PC-3 (cell line): Measurements from ENCODE around the gene ATIC. TPM values are rescaled to one million over a fixed set of nuclear protein-coding genes. Genes with fewer than 3 reads are reported as not detected.

Source experiments
- ATAC-seq: fragments of 200-7000 bp; cut with Tn5 transposase; 2 replicates; pipeline ENCODE4 v1.9.1; 2020; ENCODE audit warnings: mild to moderate bottlenecking, moderate library complexity
- BruUV-seq: library from RNA; stranded (reverse); fragments of 400-500 nt; replicated peaks from 2 replicates; lab custom pipeline; 2021; lab: Mats Ljungman, UMichigan
- CTCF ChIA-PET: fragments of 300-600 bp; sonication (Branson Sonifier 250); formaldehyde crosslinking; loops from one replicate; lab custom pipeline; 2022; ENCODE audit warnings: antibody characterized with exemption; lab: Charles Lee
- POLR2A ChIA-PET: fragments of 300-600 bp; sonication (Branson Sonifier 250); formaldehyde crosslinking; loops from one replicate; lab custom pipeline; 2022; ENCODE audit warnings: antibody characterized with exemption; ENCODE audit not compliant: unreplicated experiment; lab: Charles Lee
- DNase-seq: peaks from one replicate; pipeline ENCODE4 v3.0.0-alpha.2; 2015
- H2AFZ ChIP-seq: fragments of 300-600 bp; sonication (generic); 2 replicates; pipeline ENCODE4 v1.6.0; 2016; ENCODE audit warnings: antibody characterized with exemption, low read length
- H3F3A ChIP-seq: fragments of 300-600 bp; sonication (generic); one replicate; pipeline ENCODE4 v1.6.0; 2017; ENCODE audit warnings: antibody characterized with exemption, low read length, control low read depth, mild to moderate bottlenecking; ENCODE audit not compliant: unreplicated experiment
- H3K27ac ChIP-seq: fragments of 300-600 bp; sonication (generic); 2 replicates; pipeline ENCODE4 v1.5.1; 2016; ENCODE audit warnings: mild to moderate bottlenecking, low read length
- H3K27me3 ChIP-seq: fragments of 300-600 bp; sonication (generic); 2 replicates; pipeline ENCODE4 v1.6.1; 2016; ENCODE audit warnings: low read length, mixed read lengths
- H3K36me3 ChIP-seq: fragments of 300-600 bp; sonication (generic); 2 replicates; pipeline ENCODE4 v1.6.1; 2016; ENCODE audit warnings: low read depth, mixed run types, low read length, mixed read lengths
- H3K4me1 ChIP-seq: fragments of 300-600 bp; sonication (generic); 2 replicates; pipeline ENCODE4 v1.5.1; 2016; ENCODE audit warnings: low read length; ENCODE audit not compliant: insufficient read depth
- H3K4me2 ChIP-seq: fragments of 300-600 bp; sonication (generic); 2 replicates; pipeline ENCODE4 v1.6.0; 2016; ENCODE audit warnings: low read length
- H3K4me3 ChIP-seq: fragments of 300-600 bp; sonication (generic); 2 replicates; pipeline ENCODE4 v1.5.1; 2016; ENCODE audit warnings: mild to moderate bottlenecking, low read length, mixed read lengths
- H3K79me2 ChIP-seq: fragments of 300-600 bp; sonication (generic); 2 replicates; pipeline ENCODE4 v1.6.1; 2017; ENCODE audit warnings: low read length, mixed read lengths
- H3K9ac ChIP-seq: fragments of 300-600 bp; sonication (generic); 2 replicates; pipeline ENCODE4 v1.6.0; 2016; ENCODE audit warnings: mild to moderate bottlenecking, low read length
- H3K9me2 ChIP-seq: fragments of 300-600 bp; sonication (generic); replicated peaks from 2 replicates; pipeline ENCODE4 v1.6.1; 2016; ENCODE audit warnings: mixed run types, low read length, mixed read lengths
- H3K9me3 ChIP-seq: fragments of 300-600 bp; sonication (generic); 2 replicates; pipeline ENCODE4 v1.6.1; 2016; ENCODE audit warnings: low read length, mixed read lengths
- H4K20me1 ChIP-seq: fragments of 300-600 bp; sonication (generic); 2 replicates; pipeline ENCODE4 v1.6.1; 2016; ENCODE audit warnings: low read length, mixed read lengths
- EZH2 ChIP-seq: fragments of 300-600 bp; sonication (generic); IDR thresholded peaks from one replicate; pipeline ENCODE4 v1.6.1; 2017; ENCODE audit warnings: antibody characterized with exemption, mild to moderate bottlenecking, low read length; ENCODE audit not compliant: unreplicated experiment
- EZH2phosphoT487 ChIP-seq: fragments of 300-600 bp; sonication (generic); IDR thresholded peaks from 2 replicates; pipeline ENCODE4 v1.6.1; 2018; ENCODE audit warnings: mild to moderate bottlenecking, antibody characterized with exemption, low read length, borderline replicate concordance
- intact Hi-C: fragments of 100-400 bp; cut with micrococcal nuclease; formaldehyde crosslinking; loops from 2 replicates; pipeline ENCODE4 v1.9.0; 2023
- total RNA-seq: library from RNA; depleted of rRNA; stranded (reverse); fragments of >200 nt; gene quantifications from 2 replicates; pipeline ENCODE4 v1.2.3, GENCODE V29; 2014
- TF ChIP-seq, protein P1 (sequence below): fragments of 300-600 bp; sonication (generic); conservative IDR thresholded peaks from 2 replicates; pipeline ENCODE4 v1.5.1; 2017; ENCODE audit warnings: antibody characterized with exemption, low read depth, mild to moderate bottlenecking, low read length

The ATIC gene
- total RNA-seq, 1 experiment from 2014 or later, result 41.7 TPM

DNA sequence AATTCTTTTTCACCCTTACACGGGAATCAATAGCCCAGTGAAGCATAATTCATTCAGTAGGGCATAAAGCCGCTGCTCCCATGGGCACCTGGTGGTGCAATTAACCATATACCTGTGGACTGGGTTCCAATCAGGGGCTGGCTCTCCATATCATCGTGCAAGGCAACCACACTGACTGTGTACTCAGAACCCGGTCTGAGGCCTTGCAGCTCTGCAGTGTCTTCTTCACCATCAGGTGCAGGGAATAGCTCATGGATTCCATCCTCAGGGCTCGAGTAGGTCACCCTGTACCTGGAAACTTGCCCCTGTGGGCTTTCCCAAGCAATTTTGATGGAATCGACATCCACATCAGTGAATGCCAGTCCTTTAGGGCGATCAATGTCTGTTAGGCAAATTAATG is 68.8 kb downstream of the ATIC start:
- Histone ChIP-seq H3K9ac (no peak overlapping the region), H3F3A (no peaks in the 10 kb centered on the region), H3K27ac (no peak overlapping the region), H3K79me2 (no peaks in the 10 kb centered on the region), H3K4me1 (no peaks in the 10 kb centered on the region), H3K27me3 (no peaks in the 10 kb centered on the region), H4K20me1 (no peaks in the 10 kb centered on the region), H2AFZ (no peak overlapping the region), H3K9me2 (no peaks in the 10 kb centered on the region), H3K9me3 (no peaks in the 10 kb centered on the region), H3K4me3 (no peak overlapping the region), H3K4me2 (no peak overlapping the region), H3K36me3 (peaks cover 43% of the 10 kb centered on the region)
- TF ChIP-seq EZH2, result no peak
- TF ChIP-seq, protein P1, sequence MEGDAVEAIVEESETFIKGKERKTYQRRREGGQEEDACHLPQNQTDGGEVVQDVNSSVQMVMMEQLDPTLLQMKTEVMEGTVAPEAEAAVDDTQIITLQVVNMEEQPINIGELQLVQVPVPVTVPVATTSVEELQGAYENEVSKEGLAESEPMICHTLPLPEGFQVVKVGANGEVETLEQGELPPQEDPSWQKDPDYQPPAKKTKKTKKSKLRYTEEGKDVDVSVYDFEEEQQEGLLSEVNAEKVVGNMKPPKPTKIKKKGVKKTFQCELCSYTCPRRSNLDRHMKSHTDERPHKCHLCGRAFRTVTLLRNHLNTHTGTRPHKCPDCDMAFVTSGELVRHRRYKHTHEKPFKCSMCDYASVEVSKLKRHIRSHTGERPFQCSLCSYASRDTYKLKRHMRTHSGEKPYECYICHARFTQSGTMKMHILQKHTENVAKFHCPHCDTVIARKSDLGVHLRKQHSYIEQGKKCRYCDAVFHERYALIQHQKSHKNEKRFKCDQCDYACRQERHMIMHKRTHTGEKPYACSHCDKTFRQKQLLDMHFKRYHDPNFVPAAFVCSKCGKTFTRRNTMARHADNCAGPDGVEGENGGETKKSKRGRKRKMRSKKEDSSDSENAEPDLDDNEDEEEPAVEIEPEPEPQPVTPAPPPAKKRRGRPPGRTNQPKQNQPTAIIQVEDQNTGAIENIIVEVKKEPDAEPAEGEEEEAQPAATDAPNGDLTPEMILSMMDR, result no peak
- no peak for TF ChIP-seq EZH2phosphoT487
- ChIA-PET POLR2A (no interaction called here), CTCF (no interaction called here)
- ATAC-seq, result no peak
- intact Hi-C loops, result no loop called here
- BruUV-seq, result no TSS peak
- no peak for DNase-seq

DNA sequence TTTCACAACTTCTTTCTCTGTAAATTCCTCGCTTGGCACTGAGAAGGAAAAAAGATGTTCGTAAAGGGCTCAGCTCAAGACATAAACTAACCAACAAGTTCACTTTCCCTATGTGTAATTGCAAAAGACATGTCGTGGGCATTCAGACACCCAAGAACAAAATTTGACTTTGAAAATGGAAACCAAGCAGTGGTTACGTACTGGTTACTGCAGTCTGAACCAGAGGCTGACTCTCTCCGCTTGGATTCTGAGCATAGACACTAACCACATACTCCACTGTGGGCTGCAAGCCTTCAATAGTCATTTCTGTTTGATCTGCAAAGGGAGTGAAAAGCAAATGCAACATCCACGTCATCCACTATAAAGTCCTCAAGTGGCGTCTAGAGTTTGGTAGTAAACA is 70.2 kb downstream of the ATIC start:
- no peak for DNase-seq
- Histone ChIP-seq H3K36me3 (peaks cover 42% of the 10 kb centered on the region), H3K4me1 (no peaks in the 10 kb centered on the region), H3K4me2 (no peak overlapping the region), H3K9ac (no peak overlapping the region), H3K4me3 (no peak overlapping the region), H3K79me2 (no peaks in the 10 kb centered on the region), H3K9me3 (no peaks in the 10 kb centered on the region), H2AFZ (no peak overlapping the region), H3K9me2 (no peaks in the 10 kb centered on the region), H3K27ac (no peak overlapping the region), H4K20me1 (no peaks in the 10 kb centered on the region), H3K27me3 (no peaks in the 10 kb centered on the region), H3F3A (no peaks in the 10 kb centered on the region)
- ChIA-PET CTCF (no interaction called here), POLR2A (no interaction called here)
- no peak for ATAC-seq
- BruUV-seq, result no TSS peak
- intact Hi-C loops, result no loop called here
- TF ChIP-seq, protein P1, result no peak
- no peak for TF ChIP-seq EZH2phosphoT487
- TF ChIP-seq EZH2, result no peak

GRCh38 chr2:215382480-215382879 is 70.6 kb downstream of the ATIC start:
- H3K4me3 ChIP-seq, result no peak overlapping the region
- no peak overlapping the region for H3K27ac ChIP-seq
- H3K9me3 ChIP-seq, result no peaks in the 10 kb centered on the region
- DNase-seq (no peak), ATAC-seq (no peak)
- no TSS peak for BruUV-seq
- H3K27me3 ChIP-seq, result no peaks in the 10 kb centered on the region
- no peak overlapping the region for H3K4me2 ChIP-seq
- intact Hi-C loops, result no loop called here
- no peaks in the 10 kb centered on the region for H3K79me2 ChIP-seq
- TF ChIP-seq EZH2phosphoT487 (no peak), EZH2 (no peak)
- H3K9me2 ChIP-seq, result no peaks in the 10 kb centered on the region
- POLR2A ChIA-PET, result no interaction called here
- H3K36me3 ChIP-seq, result peaks cover 46% of the 10 kb centered on the region
- CTCF ChIA-PET, result no interaction called here
- no peaks in the 10 kb centered on the region for H3F3A ChIP-seq
- no peak overlapping the region for H3K9ac ChIP-seq
- no peaks in the 10 kb centered on the region for H3K4me1 ChIP-seq
- H4K20me1 ChIP-seq, result no peaks in the 10 kb centered on the region
- no peak overlapping the region for H2AFZ ChIP-seq
